Astrocyte (in vitro differentiated cells and primary cell): Measurements from ENCODE around the gene CRADD.

Source experiments
- CTCF ChIP-seq: IDR thresholded peaks from 2 replicates; pipeline ENCODE4 v1.5.1; 2011; ENCODE audit warnings: low read depth, mild to moderate bottlenecking, inconsistent platforms, low read length, moderate library complexity; ENCODE audit not compliant: insufficient read depth
- EZH2 ChIP-seq: IDR thresholded peaks from 2 replicates; pipeline ENCODE4 v1.6.1; 2012; ENCODE audit warnings: mild to moderate bottlenecking, low read length, inconsistent platforms; ENCODE audit not compliant: insufficient read depth

GRCh38 chr12:93674386-93674785, 2.8 kb upstream of the CRADD start:
- TF ChIP-seq CTCF (no peak), EZH2 (no peak)
